NB4 (cell line): Measurements from ENCODE around the gene GRID1.

Experiments used
- DNase-seq: peaks from one replicate; pipeline ENCODE4 v3.0.0; 2010; ENCODE audit warnings: low read depth
- H3K4me3 ChIP-seq: one replicate; pipeline ENCODE4 v1.5.1; 2011; ENCODE audit warnings: mild to moderate bottlenecking, low read depth, low read length, moderate library complexity
- MYC ChIP-seq: IDR thresholded peaks from 2 replicates; pipeline ENCODE4 v1.6.1; 2011; ENCODE audit warnings: low read depth, low read length
- POLR2A ChIP-seq: IDR thresholded peaks from 2 replicates; pipeline ENCODE4 v1.6.1; 2011; ENCODE audit warnings: mild to moderate bottlenecking; ENCODE audit not compliant: insufficient read length; ENCODE audit errors: extremely low read depth
- TF ChIP-seq, protein P1 (sequence below): IDR thresholded peaks from 2 replicates; pipeline ENCODE4 v1.6.1; 2011; ENCODE audit warnings: low read depth, low read length
- TF ChIP-seq, protein P2 (sequence below): IDR thresholded peaks from one replicate; pipeline ENCODE4 v1.5.1; 2012; ENCODE audit warnings: low read depth, low read length

GRID1 gene

DNA sequence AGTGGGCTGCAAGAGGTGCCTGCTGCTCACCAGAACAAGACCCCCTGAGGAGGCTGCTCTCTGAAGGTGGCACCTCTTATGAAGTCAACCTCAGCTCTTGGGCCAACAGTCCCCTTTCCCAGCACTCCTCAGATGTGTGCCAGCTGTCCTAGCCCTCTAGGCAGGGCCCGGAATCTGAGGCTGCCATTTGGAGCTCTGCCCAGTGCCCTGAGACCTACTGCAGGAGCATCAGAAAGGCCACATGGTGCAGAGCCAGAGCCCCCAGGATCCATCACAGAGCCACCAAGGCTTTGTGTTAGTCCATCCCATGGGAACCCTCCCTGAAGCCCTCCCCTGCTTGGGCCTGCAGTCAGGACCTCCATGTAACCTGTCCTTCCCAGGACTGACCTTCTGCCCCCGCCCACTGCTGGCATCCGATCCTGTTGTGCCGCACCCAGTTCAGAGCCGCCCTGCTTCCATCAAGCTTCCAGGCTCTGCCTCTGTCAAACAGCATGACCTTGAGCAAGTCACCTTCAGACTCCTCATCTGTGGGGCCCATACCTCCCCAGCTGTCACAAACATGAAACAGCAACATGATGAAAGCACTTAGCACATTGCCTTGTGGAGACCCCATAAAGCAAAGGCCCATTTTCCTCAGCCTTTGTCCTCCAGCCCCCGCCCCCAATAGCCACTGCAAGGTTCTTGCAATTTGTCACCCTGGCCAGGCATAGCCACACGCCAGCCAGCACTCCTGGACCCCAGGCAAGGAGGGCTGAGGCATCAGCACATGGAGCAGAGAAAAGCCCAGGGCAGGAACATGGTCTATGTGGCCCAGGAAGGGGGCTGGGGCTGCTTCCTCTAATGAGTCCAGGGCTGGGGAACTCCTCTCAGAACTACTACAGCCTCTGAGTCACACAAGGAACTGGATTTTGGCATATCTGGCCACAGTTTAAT lies 51.7 kb downstream of the GRID1 start:
- DNase-seq = no peak
- H3K4me3 ChIP-seq = no peak overlapping the region
- no peak for TF ChIP-seq MYC
- TF ChIP-seq POLR2A = no peak
- TF ChIP-seq, protein P1, sequence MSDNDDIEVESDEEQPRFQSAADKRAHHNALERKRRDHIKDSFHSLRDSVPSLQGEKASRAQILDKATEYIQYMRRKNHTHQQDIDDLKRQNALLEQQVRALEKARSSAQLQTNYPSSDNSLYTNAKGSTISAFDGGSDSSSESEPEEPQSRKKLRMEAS = no peak

DNA sequence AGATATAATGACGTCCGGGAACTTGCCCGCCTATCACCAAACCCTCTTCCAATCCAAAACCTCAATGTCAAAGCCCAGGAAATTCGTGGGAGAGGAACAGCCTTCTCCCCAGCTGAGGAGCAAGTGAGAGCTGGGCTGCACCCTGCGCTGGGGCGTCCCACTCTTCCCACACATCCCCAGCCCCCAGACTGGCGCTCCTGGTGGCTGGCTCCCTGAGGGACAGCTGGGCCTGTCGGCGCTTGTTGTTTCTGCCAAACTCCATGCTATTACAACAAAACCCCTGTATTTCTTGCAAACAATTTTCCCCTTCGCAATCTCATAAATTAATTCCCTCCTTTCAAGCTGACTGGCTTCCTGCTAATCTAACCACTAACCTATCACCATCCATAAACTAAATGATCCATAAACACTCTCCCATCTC lies 53.0 kb downstream of the GRID1 start:
- no peak for TF ChIP-seq MYC
- no peak for TF ChIP-seq POLR2A
- TF ChIP-seq, protein P1 = no peak
- TF ChIP-seq, protein P2, sequence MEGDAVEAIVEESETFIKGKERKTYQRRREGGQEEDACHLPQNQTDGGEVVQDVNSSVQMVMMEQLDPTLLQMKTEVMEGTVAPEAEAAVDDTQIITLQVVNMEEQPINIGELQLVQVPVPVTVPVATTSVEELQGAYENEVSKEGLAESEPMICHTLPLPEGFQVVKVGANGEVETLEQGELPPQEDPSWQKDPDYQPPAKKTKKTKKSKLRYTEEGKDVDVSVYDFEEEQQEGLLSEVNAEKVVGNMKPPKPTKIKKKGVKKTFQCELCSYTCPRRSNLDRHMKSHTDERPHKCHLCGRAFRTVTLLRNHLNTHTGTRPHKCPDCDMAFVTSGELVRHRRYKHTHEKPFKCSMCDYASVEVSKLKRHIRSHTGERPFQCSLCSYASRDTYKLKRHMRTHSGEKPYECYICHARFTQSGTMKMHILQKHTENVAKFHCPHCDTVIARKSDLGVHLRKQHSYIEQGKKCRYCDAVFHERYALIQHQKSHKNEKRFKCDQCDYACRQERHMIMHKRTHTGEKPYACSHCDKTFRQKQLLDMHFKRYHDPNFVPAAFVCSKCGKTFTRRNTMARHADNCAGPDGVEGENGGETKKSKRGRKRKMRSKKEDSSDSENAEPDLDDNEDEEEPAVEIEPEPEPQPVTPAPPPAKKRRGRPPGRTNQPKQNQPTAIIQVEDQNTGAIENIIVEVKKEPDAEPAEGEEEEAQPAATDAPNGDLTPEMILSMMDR = no peak
- DNase-seq = no peak
- H3K4me3 ChIP-seq = no peak overlapping the region

DNA sequence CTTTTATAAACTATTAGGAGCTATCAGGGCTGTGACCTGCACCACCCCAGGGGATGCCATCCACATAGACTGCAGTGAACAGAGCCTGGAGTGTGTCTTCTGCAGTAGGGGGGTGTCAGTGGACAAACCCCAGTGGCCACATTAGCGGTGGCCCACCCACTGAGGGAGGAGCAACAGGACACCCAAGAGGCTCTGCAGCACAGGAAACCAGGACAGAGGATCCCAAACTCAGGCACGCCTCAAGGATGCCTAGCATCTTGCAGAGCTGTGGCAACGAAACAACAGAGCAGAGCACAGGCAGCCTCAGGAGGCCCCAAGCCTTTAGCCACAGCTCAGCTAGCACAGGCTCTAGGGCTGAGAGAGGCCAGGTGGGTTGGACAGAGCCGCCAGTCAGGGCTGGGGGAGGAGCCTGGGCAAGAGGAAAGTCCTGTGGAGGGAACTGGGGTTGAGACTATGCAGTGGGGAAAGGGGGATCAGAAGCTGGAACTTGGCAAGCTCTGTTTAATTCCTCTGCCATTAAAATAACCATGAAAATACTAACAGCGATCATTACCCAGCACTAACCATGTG lies 53.8 kb downstream of the GRID1 start:
- no peak for DNase-seq
- TF ChIP-seq MYC (no peak), POLR2A (no peak)
- TF ChIP-seq, protein P2 = no peak
- TF ChIP-seq, protein P1 = no peak
- no peak overlapping the region for H3K4me3 ChIP-seq

DNA sequence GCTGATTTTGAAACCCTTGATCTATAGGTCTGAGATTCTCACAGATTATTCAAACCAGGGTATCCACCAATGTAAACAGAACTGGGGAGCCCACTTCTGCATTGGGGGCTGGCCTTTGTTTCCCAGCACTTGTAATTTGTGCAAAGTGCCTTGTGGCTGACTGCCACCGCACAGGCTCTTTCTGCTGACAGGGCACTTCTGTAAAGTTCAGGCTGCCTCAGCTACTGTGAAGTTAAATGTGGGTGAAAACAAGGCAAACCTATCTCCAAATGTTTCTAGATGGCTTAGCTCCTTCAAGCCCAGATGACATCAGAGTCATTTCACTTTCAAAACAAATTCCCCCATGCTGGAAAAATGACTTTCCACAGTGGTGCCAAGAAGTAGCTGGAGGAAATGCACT lies 54.7 kb downstream of the GRID1 start:
- TF ChIP-seq, protein P1 = no peak
- TF ChIP-seq POLR2A = no peak
- no peak for TF ChIP-seq MYC
- TF ChIP-seq, protein P2 = no peak
- DNase-seq = no peak

DNA sequence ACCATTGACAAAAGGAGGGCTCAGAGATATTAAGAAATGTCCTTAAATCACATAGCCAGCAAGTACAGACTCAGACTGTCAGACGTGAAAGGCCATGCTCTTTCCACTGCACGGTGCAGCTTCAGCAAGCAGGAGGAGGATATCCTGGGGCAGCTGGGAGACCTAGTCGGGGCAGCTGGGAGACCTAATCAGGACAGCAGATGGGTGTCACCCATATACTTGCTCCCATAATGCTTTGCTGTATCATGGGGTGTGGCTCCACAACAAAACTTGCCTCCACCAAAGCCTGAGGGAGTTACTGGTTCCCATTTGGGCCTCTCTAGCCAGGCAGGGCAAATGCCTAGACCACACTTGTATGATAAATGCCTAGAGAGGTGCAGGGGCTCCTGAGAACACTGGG lies 55.4 kb downstream of the GRID1 start:
- H3K4me3 ChIP-seq = no peak overlapping the region
- no peak for DNase-seq
- TF ChIP-seq, protein P2 = no peak
- TF ChIP-seq MYC (no peak), POLR2A (no peak)
- TF ChIP-seq, protein P1 = no peak

More for the DNA sequence above, 54.7 kb downstream of the GRID1 start:
- H3K4me3 ChIP-seq = no peak overlapping the region

DNA sequence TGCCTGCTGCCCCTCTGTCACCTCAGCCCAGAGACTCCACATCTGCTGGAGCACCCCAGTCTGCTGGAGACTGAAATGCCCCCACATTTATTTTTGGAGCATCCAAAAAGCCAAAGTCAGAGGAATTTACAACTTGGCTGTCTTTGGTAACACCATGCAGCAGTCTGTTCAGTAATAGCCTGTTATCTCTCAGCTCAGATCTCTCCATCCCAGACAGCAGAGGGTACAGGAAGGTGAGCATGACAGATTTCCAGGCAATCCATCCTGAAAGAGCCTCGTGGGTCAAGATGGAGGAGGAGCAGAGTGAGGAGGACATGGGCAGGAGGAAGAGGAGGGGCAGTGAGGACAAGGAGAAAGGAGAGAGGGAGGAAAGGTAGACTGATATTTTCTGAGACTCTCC lies 55.9 kb downstream of the GRID1 start:
- TF ChIP-seq MYC (no peak), POLR2A (no peak)
- TF ChIP-seq, protein P2 = no peak
- TF ChIP-seq, protein P1 = no peak
- H3K4me3 ChIP-seq = no peak overlapping the region
- DNase-seq = no peak
